Measurements from ENCODE around the gene RFX7.

- TF ChIP-seq ZFX (IDR thresholded peaks at IDR 0.05), result no peak
- TF ChIP-seq ZNF274 (IDR thresholded peaks at IDR 0.05; ENCODE audit: low read depth, low read length), result no peak
These were observed 28.8 kb upstream of the RFX7 start for GRCh38 chr15:56272454-56272853.
